Activated CD8-positive, alpha-beta memory T cell treated with anti-CD3 and anti-CD28 coated beads, Interleukin-2, amount 10 ng/mL, durations not matched to agents 7 days and 5 days (primary cell): ENCODE results near the gene DLG2. TPM values are rescaled to one million over a fixed set of nuclear protein-coding genes. Genes with fewer than 3 reads are reported as not detected.

ENCODE experiments used
- ATAC-seq: fragments of 150-1000 bp; cut with Tn5 transposase; one replicate; pipeline ENCODE4 v1.10.0; 2021; ENCODE audit warnings: moderate library complexity
- CTCF ChIA-PET: fragments of 350-600 bp; sonication (Branson Sonifier 250); formaldehyde crosslinking; loops from one replicate; lab custom pipeline; 2021; ENCODE audit warnings: antibody characterized with exemption; lab: Charles Lee
- DNase-seq: peaks from one replicate; pipeline ENCODE4 v3.0.0-alpha.2; 2020
- H3K27ac Mint-ChIP-seq: one replicate; pipeline ENCODE4 v1.8.0; 2021; ENCODE audit warnings: mild to moderate bottlenecking, mixed read lengths
- H3K27me3 Mint-ChIP-seq: one replicate; pipeline ENCODE4 v1.8.0; 2021; ENCODE audit warnings: mixed read lengths
- H3K36me3 Mint-ChIP-seq: one replicate; pipeline ENCODE4 v1.8.0; 2021; ENCODE audit warnings: mild to moderate bottlenecking, mixed read lengths
- H3K4me1 Mint-ChIP-seq: one replicate; pipeline ENCODE4 v1.8.0; 2021; ENCODE audit warnings: mixed read lengths
- H3K4me3 Mint-ChIP-seq: one replicate; pipeline ENCODE4 v1.8.0; 2021; ENCODE audit warnings: mild to moderate bottlenecking, moderate library complexity, mixed read lengths
- H3K9me3 Mint-ChIP-seq: one replicate; pipeline ENCODE4 v1.8.0; 2022; ENCODE audit warnings: low read depth, mixed read lengths
- total RNA-seq, 2 experiments: library from RNA; stranded (reverse); gene quantifications; one replicate each; pipeline ENCODE4 v1.2.3, GENCODE V29; 2021

Gene DLG2
- total RNA-seq, 2 experiments from 2014 or later, result 1.4 to 2.1 TPM

DNA sequence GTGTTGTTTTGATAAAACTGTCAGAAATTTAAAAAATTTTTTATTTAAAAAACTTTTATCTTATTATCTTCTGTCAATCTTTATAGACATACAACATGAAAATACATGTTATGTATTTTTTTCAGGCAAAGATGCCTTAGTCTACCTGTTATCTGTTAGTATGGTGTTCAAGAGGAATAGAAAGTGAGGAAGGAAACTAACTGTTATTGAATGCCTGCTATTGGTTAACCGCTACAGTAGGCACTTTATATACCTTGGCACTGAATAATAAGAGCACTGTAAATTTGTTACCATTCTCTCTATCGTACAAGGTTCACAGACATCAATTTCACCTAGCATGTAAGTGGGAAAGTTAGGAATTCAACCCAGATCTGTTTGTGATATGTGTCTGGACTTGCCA, 2068.9 kb downstream of the DLG2 start:
- ATAC-seq, result no peak
- Mint-ChIP-seq H3K4me1 (no peaks in the 10 kb centered on the region), H3K27ac (no peak overlapping the region), H3K4me3 (no peak overlapping the region), H3K27me3 (no peaks in the 10 kb centered on the region), H3K36me3 (no peaks in the 10 kb centered on the region), H3K9me3 (no peaks in the 10 kb centered on the region)
- CTCF ChIA-PET, result no interaction called here
- no peak for DNase-seq

GRCh38 chr11:83557653-83558052, 2069.5 kb downstream of the DLG2 start:
- Mint-ChIP-seq H3K36me3 (no peaks in the 10 kb centered on the region), H3K4me1 (no peaks in the 10 kb centered on the region), H3K9me3 (no peaks in the 10 kb centered on the region), H3K27me3 (no peaks in the 10 kb centered on the region), H3K27ac (no peak overlapping the region), H3K4me3 (no peak overlapping the region)
- ATAC-seq (no peak), DNase-seq (no peak)
- CTCF ChIA-PET, result no interaction called here

GRCh38 chr11:83554876-83555275, 2072.3 kb downstream of the DLG2 start:
- H3K27ac Mint-ChIP-seq, result no peak overlapping the region
- no peaks in the 10 kb centered on the region for H3K36me3 Mint-ChIP-seq
- no peak overlapping the region for H3K4me3 Mint-ChIP-seq
- no peaks in the 10 kb centered on the region for H3K9me3 Mint-ChIP-seq
- no peak for DNase-seq
- no peaks in the 10 kb centered on the region for H3K4me1 Mint-ChIP-seq
- H3K27me3 Mint-ChIP-seq, result no peaks in the 10 kb centered on the region
- CTCF ChIA-PET, result no interaction called here
- ATAC-seq, result no peak

- no peak for DNase-seq
- no peaks in the 10 kb centered on the region for H3K9me3 Mint-ChIP-seq
- H3K27ac Mint-ChIP-seq, result no peak overlapping the region
- H3K4me3 Mint-ChIP-seq, result no peak overlapping the region
- ATAC-seq, result no peak
- H3K27me3 Mint-ChIP-seq, result no peaks in the 10 kb centered on the region
- H3K4me1 Mint-ChIP-seq, result no peaks in the 10 kb centered on the region
- CTCF ChIA-PET, result no interaction called here
- H3K36me3 Mint-ChIP-seq, result no peaks in the 10 kb centered on the region
Observed at GRCh38 chr11:83549984-83550667, 2077.0 kb downstream of the DLG2 start.

DNA sequence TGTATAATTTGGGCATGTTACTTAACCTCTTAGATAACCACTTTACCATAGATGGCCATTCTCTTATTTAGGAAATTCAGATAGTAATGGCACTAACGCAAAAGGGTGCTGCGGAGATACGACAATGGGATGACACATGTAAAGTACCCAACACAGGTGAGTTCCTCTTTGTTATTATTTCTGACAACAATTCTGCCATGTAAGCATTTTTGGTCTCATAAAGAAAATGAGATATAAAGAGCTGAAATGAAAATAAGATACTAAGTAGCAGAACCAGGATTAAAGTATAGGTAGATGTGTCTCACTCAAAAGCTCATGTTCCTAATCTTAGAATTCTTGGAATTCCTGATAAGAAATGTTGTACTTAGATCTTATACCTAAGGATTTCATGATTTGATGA, 2080.8 kb downstream of the DLG2 start:
- Mint-ChIP-seq H3K36me3 (no peaks in the 10 kb centered on the region), H3K27me3 (peaks cover 5% of the 10 kb centered on the region), H3K4me3 (no peak overlapping the region), H3K9me3 (no peaks in the 10 kb centered on the region), H3K4me1 (no peaks in the 10 kb centered on the region), H3K27ac (no peak overlapping the region)
- CTCF ChIA-PET, result no interaction called here
- DNase-seq, result no peak
- no peak for ATAC-seq

DNA sequence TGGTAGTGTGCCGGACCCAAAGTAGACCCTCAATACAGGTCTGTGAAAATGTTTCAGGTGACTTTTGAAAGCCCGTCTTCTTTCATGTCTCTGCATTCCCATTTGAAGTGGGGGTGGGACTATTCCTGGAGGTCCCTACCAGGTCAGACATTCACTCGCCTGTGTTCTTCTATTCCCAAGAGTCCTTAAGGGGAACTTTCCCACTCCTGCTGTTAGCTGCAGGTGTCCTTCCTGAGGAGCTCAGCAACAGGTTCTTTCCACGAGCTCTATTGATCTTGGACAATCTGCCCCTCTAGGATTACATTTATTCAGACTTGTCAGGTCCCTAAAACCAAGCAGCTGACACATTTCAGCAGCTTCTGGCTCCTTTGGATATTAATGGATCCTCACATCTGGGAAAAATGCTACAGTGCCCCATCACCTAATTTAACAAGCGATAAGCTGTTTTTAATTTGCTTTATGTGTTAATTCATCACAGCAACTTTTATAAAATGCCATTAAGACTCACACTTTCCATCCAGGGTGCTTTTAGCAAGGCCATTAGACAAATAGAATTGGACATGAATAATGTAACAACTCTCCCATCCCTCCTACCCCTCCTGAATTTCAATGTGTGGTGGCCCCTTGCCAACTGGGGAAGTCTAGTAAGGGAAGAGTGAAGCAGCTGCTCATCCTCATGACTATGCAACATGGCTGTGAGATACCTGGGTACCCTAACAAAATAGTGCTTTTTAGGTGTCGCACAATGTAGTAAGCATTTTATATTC, 2081.5 kb downstream of the DLG2 start:
- ATAC-seq, result no peak
- CTCF ChIA-PET, result no interaction called here
- H3K4me3 Mint-ChIP-seq, result no peak overlapping the region
- no peaks in the 10 kb centered on the region for H3K36me3 Mint-ChIP-seq
- H3K9me3 Mint-ChIP-seq, result no peaks in the 10 kb centered on the region
- no peak overlapping the region for H3K27ac Mint-ChIP-seq
- peaks cover 5% of the 10 kb centered on the region for H3K27me3 Mint-ChIP-seq
- H3K4me1 Mint-ChIP-seq, result no peaks in the 10 kb centered on the region
- no peak for DNase-seq

DNA sequence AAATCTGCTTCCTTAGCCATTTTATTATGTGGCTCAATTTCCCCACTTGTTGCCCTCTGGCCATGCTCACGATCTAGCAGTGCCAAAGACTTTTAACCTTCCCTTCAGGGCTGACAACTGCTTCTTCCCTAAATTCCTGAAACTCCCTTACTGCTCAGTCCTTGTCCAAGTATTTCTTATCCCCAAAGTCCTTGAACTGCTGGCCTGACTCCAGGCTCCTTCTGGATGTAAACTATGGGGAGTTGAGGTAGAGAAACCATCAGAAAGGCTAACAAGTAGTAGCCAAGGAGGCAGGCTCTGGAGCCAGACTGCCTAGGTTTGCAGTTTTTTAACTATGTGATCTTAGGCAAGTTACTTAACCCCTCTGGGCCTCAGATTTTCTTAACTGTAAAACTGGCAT, 2082.3 kb downstream of the DLG2 start:
- Mint-ChIP-seq H3K4me1 (no peaks in the 10 kb centered on the region), H3K36me3 (no peaks in the 10 kb centered on the region), H3K27me3 (peaks cover 5% of the 10 kb centered on the region), H3K9me3 (no peaks in the 10 kb centered on the region), H3K27ac (no peak overlapping the region), H3K4me3 (no peak overlapping the region)
- no peak for ATAC-seq
- CTCF ChIA-PET, result no interaction called here
- no peak for DNase-seq

GRCh38 chr11:83543706-83544439, 2083.3 kb downstream of the DLG2 start:
- no peaks in the 10 kb centered on the region for H3K4me1 Mint-ChIP-seq
- ATAC-seq (no peak), DNase-seq (no peak)
- no peak overlapping the region for H3K27ac Mint-ChIP-seq
- H3K27me3 Mint-ChIP-seq, result peaks cover 5% of the 10 kb centered on the region
- CTCF ChIA-PET, result no interaction called here
- H3K36me3 Mint-ChIP-seq, result no peaks in the 10 kb centered on the region
- H3K9me3 Mint-ChIP-seq, result no peaks in the 10 kb centered on the region
- no peak overlapping the region for H3K4me3 Mint-ChIP-seq

- DNase-seq, result no peak
- H3K36me3 Mint-ChIP-seq, result no peaks in the 10 kb centered on the region
Observed at GRCh38 chr11:83542861-83543260, 2084.3 kb downstream of the DLG2 start.

GRCh38 chr11:83540728-83541127, 2086.4 kb downstream of the DLG2 start:
- Mint-ChIP-seq H3K27me3 (peaks cover 5% of the 10 kb centered on the region), H3K9me3 (no peaks in the 10 kb centered on the region), H3K36me3 (no peaks in the 10 kb centered on the region), H3K27ac (no peak overlapping the region), H3K4me1 (no peaks in the 10 kb centered on the region), H3K4me3 (no peak overlapping the region)
- no peak for DNase-seq
- CTCF ChIA-PET, result no interaction called here
- ATAC-seq, result no peak

More at GRCh38 chr11:83542861-83543260, 2084.3 kb downstream of the DLG2 start:
- H3K4me1 Mint-ChIP-seq, result no peaks in the 10 kb centered on the region
- H3K4me3 Mint-ChIP-seq, result no peak overlapping the region
- ATAC-seq, result no peak
- peaks cover 5% of the 10 kb centered on the region for H3K27me3 Mint-ChIP-seq
- CTCF ChIA-PET, result no interaction called here
- H3K27ac Mint-ChIP-seq, result no peak overlapping the region
- H3K9me3 Mint-ChIP-seq, result no peaks in the 10 kb centered on the region

DNA sequence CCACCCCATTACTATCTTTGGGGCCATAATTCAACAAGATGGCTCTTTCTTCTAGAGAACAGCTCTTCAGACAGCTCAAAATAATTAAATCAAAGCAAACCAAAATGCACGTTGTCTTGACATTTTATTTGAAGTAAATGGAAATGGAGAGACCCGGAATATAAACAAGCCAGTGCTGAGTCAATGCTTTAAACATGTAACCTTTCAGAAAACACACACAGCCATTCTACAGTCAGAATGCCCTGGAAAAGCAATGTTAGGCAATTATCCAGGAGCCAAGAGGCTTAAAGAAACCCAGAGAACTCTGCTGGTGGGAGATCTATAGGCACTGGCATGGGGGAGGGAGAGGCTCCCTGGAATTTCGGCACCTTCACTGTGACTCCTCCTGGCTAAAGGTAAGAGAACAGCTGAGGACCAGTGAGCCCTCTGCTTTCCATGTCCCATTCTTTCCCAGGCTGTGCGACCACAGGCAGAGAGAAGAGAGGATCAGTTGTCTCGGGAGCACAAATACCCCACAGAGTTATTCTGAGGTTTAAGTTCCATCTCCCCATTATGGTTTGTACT, 2086.9 kb downstream of the DLG2 start:
- peaks cover 5% of the 10 kb centered on the region for H3K27me3 Mint-ChIP-seq
- H3K27ac Mint-ChIP-seq, result no peak overlapping the region

GRCh38 chr11:83538286-83538685, 2088.9 kb downstream of the DLG2 start:
- no peak overlapping the region for H3K27ac Mint-ChIP-seq
- peaks cover 5% of the 10 kb centered on the region for H3K27me3 Mint-ChIP-seq
- no peaks in the 10 kb centered on the region for H3K9me3 Mint-ChIP-seq
- ATAC-seq (no peak), DNase-seq (no peak)
- CTCF ChIA-PET, result no interaction called here
- H3K36me3 Mint-ChIP-seq, result no peaks in the 10 kb centered on the region
- H3K4me1 Mint-ChIP-seq, result no peaks in the 10 kb centered on the region
- H3K4me3 Mint-ChIP-seq, result no peak overlapping the region

More for the DNA sequence above, 2086.9 kb downstream of the DLG2 start:
- ATAC-seq (no peak), DNase-seq (no peak)
- CTCF ChIA-PET, result no interaction called here
- H3K9me3 Mint-ChIP-seq, result no peaks in the 10 kb centered on the region
- no peaks in the 10 kb centered on the region for H3K36me3 Mint-ChIP-seq
- H3K4me3 Mint-ChIP-seq, result no peak overlapping the region
- H3K4me1 Mint-ChIP-seq, result no peaks in the 10 kb centered on the region

DNA sequence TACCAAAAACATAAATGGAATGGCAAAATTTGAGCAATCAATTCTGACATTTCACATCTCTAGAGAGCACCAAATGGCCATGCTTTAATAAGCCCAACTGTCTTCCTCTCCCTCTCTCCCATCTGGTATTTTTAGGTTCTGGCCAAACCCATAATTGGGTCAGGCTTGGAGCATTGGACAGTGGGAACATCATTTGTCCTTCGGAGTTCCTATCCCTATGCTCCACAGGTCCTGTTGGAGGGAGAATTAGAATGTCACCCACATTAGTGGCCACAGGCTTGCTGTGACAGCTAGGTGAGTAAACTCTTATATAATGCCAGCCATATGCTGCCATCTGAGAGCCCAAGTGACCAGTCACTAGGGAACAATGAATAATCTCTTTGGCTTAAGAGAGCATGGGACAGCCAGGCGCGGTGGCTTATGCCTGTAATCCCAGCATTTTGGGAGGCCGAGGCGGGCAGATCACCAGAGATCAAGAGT, 2090.0 kb downstream of the DLG2 start:
- H3K36me3 Mint-ChIP-seq, result no peaks in the 10 kb centered on the region
- no peak overlapping the region for H3K27ac Mint-ChIP-seq
- CTCF ChIA-PET, result no interaction called here
- DNase-seq (no peak), ATAC-seq (no peak)
- no peaks in the 10 kb centered on the region for H3K9me3 Mint-ChIP-seq
- no peaks in the 10 kb centered on the region for H3K4me1 Mint-ChIP-seq
- H3K4me3 Mint-ChIP-seq, result no peak overlapping the region
- peaks cover 2% of the 10 kb centered on the region for H3K27me3 Mint-ChIP-seq
